GM21515 (cell line): ENCODE measurements around the gene KLK1.
"Not testable (repeated sequence)": the region's sequence is repeated elsewhere in the genome, so short reads cannot be mapped to it uniquely, and the experiment has no call there.

ENCODE experiments used
- ATAC-seq: cut with Tn5 transposase; IDR thresholded peaks from one replicate; pipeline ENCODE4 v1.9.1; 2021; ENCODE audit not compliant: unreplicated experiment

KLK1 gene

GRCh38 chr19:50794074-50794875, 29.3 kb downstream of the KLK1 start:
- ATAC-seq = no peak

- ATAC-seq = no peak
Measured at GRCh38 chr19:50793558-50794065, 30.0 kb downstream of the KLK1 start.

GRCh38 chr19:50792272-50793250, 31.0 kb downstream of the KLK1 start:
- ATAC-seq = no peak

DNA sequence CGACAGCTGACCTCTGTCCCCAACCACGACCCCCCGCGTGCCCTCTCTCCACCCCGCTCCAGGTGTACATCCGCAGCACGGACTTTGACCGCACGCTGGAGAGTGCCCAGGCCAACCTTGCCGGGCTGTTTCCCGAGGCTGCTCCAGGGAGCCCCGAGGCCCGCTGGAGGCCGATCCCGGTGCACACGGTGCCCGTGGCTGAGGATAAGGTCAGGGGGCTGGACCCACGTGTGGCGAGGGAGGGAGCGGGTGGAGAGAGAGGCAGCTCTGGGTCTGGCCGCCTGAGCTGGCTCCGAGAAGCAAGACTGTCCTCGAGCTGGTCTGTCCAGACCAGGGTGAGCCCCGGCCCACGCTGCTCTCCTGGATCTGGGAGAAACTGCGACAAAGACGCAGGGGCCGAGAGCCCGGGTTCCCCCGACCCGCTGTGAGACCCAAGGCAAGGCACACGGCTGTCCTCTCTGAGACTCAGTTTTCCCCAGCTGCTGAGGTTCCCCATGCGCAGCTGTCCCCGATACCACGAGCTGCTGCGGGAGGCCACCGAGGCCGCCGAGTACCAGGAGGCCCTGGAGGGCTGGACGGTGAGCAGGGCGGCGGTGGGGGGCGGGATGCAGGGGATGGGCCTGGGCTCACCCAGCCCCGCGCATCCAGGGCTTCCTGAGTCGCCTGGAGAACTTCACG, 31.9 kb downstream of the KLK1 start:
- no peak for ATAC-seq

DNA sequence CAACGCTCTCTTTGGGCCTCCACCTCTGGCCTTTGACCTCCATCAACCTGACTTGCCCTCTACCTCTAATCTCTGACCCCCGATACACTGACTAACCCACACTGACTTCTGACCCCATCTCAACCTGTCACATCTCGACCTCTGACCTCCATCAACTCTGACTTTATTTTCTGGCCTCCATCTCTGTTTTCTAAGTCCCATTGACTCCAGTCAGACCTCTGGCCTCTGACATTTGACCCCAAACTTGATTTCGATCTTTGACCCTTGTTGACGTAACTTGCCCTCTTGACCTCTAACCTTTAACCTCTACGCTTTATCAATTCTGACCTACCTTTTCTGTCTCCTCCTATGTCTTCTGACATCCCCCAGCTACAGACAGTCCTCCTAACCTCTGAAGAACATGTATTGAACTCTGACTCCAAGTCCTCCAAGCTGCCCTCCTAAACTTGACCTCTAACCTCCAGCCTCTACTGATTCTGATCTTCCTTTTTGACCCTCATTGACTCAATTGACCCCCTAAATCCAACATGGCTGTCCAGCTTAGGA, 32.6 kb downstream of the KLK1 start:
- ATAC-seq = no peak

DNA sequence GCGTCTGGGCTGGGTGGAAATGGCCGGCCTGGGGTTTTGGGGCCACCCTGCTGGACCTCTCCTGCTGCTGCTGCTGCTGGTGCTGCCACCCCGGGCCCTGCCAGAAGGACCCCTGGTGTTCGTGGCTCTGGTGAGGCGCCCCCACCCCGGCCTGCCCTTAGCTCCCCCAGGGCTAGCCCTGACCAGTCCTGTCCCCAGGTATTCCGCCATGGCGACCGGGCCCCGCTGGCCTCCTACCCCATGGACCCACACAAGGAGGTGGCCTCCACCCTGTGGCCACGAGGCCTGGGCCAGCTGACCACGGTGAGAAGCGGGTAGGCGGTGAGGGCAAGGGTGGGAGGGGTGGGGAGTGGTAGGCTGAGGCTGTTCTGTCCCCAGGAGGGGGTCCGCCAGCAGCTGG, 33.2 kb downstream of the KLK1 start, which contains the start of gene ACP4:
Gene ACP4 (plus strand): TSS at position 20 of the 400 bp plus-strand sequence. CDS start 0 bp downstream, at position 20.
- ATAC-seq = no peak

- ATAC-seq = no peak
Measured at GRCh38 chr19:50785329-50785728, 38.3 kb downstream of the KLK1 start.

DNA sequence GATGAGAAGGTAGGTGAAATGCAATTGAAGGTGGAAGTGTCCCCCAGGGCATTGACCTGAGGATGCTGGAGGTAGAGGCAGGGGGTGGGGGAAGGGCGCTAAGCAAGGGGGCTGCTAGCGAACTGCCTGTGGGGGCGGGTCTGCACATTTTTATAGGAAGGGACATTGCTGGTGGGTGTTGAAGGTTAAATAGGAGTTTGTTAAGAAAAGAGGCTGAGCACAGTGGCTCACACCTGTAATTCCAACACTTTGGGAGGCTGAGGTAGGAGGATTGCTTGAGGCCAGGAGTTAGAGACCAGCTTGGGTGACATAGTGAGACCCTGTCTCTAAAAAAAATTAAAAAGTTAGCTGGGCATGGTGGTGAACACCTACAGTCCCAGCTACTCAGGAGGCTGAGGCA, 38.9 kb downstream of the KLK1 start:
- no peak for ATAC-seq

DNA sequence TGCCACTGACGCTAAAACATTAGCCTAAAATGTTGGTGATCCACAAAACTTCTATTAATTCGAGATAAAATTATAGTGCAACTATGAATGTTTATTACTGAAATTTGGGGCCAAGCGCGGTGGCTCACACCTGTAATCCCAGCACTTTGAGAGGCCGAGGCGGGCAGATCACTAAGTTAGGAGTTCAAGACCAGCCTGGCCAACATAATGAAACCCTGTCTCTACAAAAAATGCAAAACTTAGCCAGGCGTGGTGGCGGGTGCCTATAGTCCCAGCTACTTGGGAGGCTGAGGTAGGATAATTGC, 39.8 kb downstream of the KLK1 start:
- ATAC-seq = not testable (repeated sequence)

DNA sequence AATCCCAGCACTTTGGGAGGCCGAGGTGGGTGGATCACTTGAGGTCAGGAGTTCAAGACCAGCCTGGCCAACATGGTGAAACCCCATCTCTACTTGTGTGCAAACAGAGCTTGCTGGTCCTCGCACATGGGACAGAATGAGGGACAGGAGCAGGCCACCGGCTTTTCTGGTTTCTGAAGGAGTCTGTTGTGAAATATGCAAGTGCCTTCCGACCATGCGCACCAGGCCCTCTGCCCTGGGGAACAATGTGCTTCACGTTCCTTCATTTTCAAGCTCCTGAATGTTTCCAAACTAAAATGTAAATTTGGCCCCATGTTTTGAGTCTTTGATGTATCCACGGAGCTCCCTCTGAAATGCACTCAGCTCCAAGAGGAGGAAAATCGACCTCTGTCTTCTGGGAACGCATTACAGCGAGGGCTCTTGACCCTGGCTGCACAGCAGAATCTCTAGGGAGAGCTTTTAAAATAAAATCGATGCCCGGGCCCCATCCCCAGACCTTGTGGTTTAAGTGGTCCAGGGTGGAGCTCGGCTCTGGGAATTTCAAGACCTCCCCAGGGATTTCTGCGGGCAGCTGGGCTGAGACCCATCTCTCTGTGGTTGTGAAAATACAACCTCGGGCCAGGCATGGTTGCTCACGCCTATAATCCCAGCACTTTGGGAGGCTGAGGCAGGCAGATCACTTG, 42.7 kb downstream of the KLK1 start:
- no peak for ATAC-seq

GRCh38 chr19:50779504-50780457, 43.8 kb downstream of the KLK1 start:
- no peak for ATAC-seq

- no peak for ATAC-seq
Measured at GRCh38 chr19:50778906-50779430, 44.6 kb downstream of the KLK1 start.

- no peak for ATAC-seq
Measured at GRCh38 chr19:50777830-50778303, 45.7 kb downstream of the KLK1 start.

GRCh38 chr19:50777261-50777660, 46.3 kb downstream of the KLK1 start:
- ATAC-seq = no peak

DNA sequence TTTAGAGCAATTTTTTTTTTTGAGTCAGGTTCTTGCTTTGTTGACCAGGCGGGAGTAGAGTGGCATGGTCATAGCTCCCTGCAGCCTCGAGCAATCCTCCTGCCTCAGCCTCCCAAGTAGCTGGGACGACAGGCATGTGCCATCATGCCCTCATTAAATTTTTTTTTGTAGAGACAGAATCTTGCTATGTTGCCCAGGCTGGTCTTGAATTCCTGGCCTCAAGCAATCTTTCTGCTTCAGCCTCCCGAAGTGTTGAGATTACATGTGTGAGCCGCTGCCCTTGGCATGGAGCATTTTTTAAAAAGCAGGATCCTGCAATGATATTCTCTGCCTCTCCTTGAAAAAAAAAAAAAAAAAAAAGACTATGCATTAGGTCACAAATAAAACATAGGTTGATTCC, 47.5 kb downstream of the KLK1 start:
- no peak for ATAC-seq

DNA sequence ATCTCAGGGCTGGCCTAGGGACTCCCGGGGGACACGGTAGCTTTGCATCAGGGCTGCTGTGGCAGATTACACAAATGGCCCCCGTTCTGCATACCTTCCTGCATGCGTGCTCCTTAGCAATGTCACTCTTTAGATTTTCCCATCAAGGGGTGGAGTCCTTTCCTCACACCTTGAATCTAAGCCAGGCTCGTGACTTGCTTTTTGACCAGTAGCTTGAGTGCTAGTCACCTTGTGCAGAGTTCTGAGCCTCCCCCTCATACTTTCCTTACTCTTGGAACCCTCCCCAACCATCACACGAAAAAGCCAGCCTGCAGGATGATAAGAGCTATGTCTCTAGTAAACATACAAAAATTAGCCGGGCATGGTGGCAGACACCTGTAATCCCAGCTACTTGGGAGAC, 50.1 kb downstream of the KLK1 start:
- not testable (repeated sequence) for ATAC-seq

GRCh38 chr19:50772912-50773311, 50.7 kb downstream of the KLK1 start:
- not testable (repeated sequence) for ATAC-seq

- ATAC-seq = no peak
Measured at GRCh38 chr19:50772476-50772875, 51.1 kb downstream of the KLK1 start.

- ATAC-seq = no peak
Measured at GRCh38 chr19:50770888-50771287, 52.7 kb downstream of the KLK1 start.
